Measurements from ENCODE around the gene MOBP. TPM values are rescaled to one million over a fixed set of nuclear protein-coding genes. Genes with fewer than 3 reads are reported as not detected.
A peak's percentile ranks its signal among the peaks of the same experiment; 100 is the strongest.
"Not testable (repeated sequence)": the region's sequence is repeated elsewhere in the genome, so short reads cannot be mapped to it uniquely, and the experiment has no call there.

MOBP gene
- total RNA-seq, result 1 to 10 TPM in 1 of 8 experiments, under 1 TPM in 6, not detected in 1; 0.05 to 1.2 (median 0.29) TPM

- WGBS, 10 experiments, result 17 to 50% (median 30%) methylated on average over 3 to 4 of the region's 4 CpGs; no CpG with 5 or more reads in 1 of the 10 experiments
- ATAC-seq (replicated peaks in 6 of 8), result peak in 2 of 8 experiments; percentile 64 to 66
- Histone ChIP-seq H3K4me1 (replicated peaks in 1 of 2) (no peaks in the 10 kb centered on the region), H3K4me3 (no peak within 1 kb of the TSS), H3K27ac (no peak within 1 kb of the TSS)
- in situ Hi-C loops (cut with MboI; ENCODE audit: low pct_unique_long_range_greater_than_20kb in 2 of 9, low sequenced_read_pairs in 9 of 9, unreplicated experiment in 9 of 9), result no loop called here
Observed at GRCh38 chr3:39467394-39468107, at the start of gene MOBP. Gene MOBP, plus strand, starts transcription at chr3:39467680. Its CDS starts 34,390 bp downstream, at chr3:39502070.

DNA sequence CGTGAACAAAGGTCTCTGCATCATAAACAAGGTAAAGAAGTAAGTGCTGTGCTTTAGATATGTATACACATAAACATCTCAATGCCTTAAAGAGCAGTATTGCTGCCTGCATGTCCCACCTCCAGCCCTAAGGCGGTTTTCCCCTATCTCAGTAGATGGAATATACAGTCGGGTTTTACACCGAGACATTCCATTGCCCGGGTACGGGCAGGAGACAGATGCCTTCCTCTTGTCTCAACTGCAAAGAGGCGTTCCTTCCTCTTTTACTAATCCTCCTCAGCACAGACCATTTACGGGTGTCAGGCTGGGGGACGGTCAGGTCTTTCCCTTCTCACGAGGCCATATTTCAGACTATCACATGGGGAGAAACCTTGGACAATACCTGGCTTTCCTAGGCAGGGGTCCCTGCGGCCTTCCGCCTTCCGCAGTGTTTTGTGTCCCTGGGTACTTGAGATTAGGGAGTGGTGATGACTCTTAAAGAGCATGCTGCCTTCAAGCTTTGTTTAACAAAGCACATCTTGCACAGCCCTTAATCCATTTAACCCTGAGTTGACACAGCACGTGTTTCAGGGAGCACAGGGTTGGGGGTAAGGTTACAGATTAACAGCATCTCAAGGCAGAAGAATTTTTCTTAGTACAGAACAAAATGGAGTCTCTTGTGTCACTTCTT, 48.8 kb upstream of the MOBP start:
- H3K4me3 ChIP-seq; ATAC-seq (replicated peaks in 6 of 8); in situ Hi-C loops (cut with MboI; ENCODE audit: low pct_unique_long_range_greater_than_20kb in 2 of 9, low sequenced_read_pairs in 9 of 9, unreplicated experiment in 9 of 9); H3K4me1 ChIP-seq (replicated peaks in 1 of 2); H3K27ac ChIP-seq: not testable (repeated sequence)
- WGBS, 10 experiments, result 40 to 70% (median 52%) methylated on average over 1 to 5 of the region's 14 CpGs; no CpG with 5 or more reads in 4 of the 10 experiments

GRCh38 chr3:39419742-39420315, 47.7 kb upstream of the MOBP start:
- peaks cover 0 to 5% of the 10 kb centered on the region in 2 donors for H3K4me1 ChIP-seq (replicated peaks in 1 of 2)
- WGBS, 10 experiments, result 40 to 92% (median 83%) methylated on average over 2 of the region's 2 CpGs; no CpG with 5 or more reads in 3 of the 10 experiments
- no peak for ATAC-seq (replicated peaks in 6 of 8)
- in situ Hi-C loops (cut with MboI; ENCODE audit: low pct_unique_long_range_greater_than_20kb in 2 of 9, low sequenced_read_pairs in 9 of 9, unreplicated experiment in 9 of 9), result no loop called here
- no peak overlapping the region for H3K4me3 ChIP-seq
- no peak overlapping the region for H3K27ac ChIP-seq

DNA sequence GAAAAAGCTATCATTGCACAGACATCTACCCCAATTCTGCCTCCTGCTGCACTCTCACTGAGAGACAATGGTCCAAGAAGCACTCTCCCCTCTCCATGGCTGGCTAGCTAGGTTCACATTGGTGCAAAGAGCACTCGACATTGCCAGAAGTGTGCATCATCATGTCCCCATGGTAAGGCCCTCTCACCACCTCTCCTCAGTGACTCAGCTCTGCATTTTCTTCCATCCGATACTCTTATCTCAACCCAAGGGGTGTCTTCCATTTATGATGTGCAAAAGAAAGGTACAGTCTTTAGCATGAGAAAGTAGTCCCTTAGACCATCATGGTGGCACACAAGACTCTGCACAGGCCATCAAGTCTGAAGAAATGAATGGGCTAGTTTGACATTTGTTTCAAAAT, 46.9 kb upstream of the MOBP start:
- ATAC-seq (replicated peaks in 6 of 8), result no peak
- Histone ChIP-seq H3K4me1 (replicated peaks in 1 of 2) (peaks cover 0 to 5% of the 10 kb centered on the region in 2 donors), H3K4me3 (no peak overlapping the region), H3K27ac (no peak overlapping the region)
- WGBS, 10 experiments, result 60 to 100% (median 100%) methylated on average over 1 to 2 of the region's 2 CpGs; no CpG with 5 or more reads in 2 of the 10 experiments
- in situ Hi-C loops (cut with MboI; ENCODE audit: low pct_unique_long_range_greater_than_20kb in 2 of 9, low sequenced_read_pairs in 9 of 9, unreplicated experiment in 9 of 9), result no loop called here

GRCh38 chr3:39423436-39423970, 44.0 kb upstream of the MOBP start:
- no peak overlapping the region for H3K4me3 ChIP-seq
- no peak overlapping the region for H3K27ac ChIP-seq
- peak in 1 of 8 experiments; percentile 24 for ATAC-seq (replicated peaks in 6 of 8)
- H3K4me1 ChIP-seq (replicated peaks in 1 of 2), result peaks cover 0 to 5% of the 10 kb centered on the region in 2 donors
- WGBS, 10 experiments, result 56 to 80% (median 75%) methylated on average over 1 of the region's 1 CpG; no CpG with 5 or more reads in 3 of the 10 experiments
- in situ Hi-C loops (cut with MboI; ENCODE audit: low pct_unique_long_range_greater_than_20kb in 2 of 9, low sequenced_read_pairs in 9 of 9, unreplicated experiment in 9 of 9), result no loop called here

DNA sequence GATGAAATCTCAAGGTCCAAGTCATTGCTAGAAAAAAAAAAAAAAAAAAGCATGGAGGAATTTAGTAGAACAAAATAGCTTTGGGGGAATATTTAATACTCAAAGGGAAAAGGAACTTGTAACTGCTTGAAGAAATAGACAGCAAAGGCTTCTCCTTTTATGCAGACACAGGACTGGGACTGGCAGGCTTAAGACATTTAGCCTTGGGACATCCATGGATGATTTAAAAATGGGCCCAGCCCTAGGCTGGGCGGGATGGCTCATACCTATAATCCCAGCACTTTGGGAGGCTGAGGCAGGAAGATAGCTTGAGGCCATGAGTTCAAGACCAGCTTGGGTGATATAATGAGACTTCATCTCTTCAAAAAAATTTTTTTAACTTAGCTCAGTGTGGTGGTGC, 41.2 kb upstream of the MOBP start:
- H3K4me1 ChIP-seq (replicated peaks in 1 of 2), result no peaks in the 10 kb centered on the region
- in situ Hi-C loops (cut with MboI; ENCODE audit: low pct_unique_long_range_greater_than_20kb in 2 of 9, low sequenced_read_pairs in 9 of 9, unreplicated experiment in 9 of 9), result loop anchor here in 2 of 9 experiments (25.0 kb wide), 2 partner anchors 736 to 886 kb away; partner anchors contain the start of gene EIF1B (in 1 of the 2)
- H3K4me3 ChIP-seq, result no peak overlapping the region
- ATAC-seq (replicated peaks in 6 of 8), result peak in 2 of 8 experiments; percentile 87 to 89
- no peak overlapping the region for H3K27ac ChIP-seq
- WGBS, 10 experiments, result 13 to 71% (median 33%) methylated on average over 1 of the region's 1 CpG; no CpG with 5 or more reads in 3 of the 10 experiments

- ATAC-seq (replicated peaks in 6 of 8), result no peak
- Histone ChIP-seq H3K4me3 (no peak overlapping the region), H3K27ac (no peak overlapping the region), H3K4me1 (replicated peaks in 1 of 2) (no peaks in the 10 kb centered on the region)
- in situ Hi-C loops (cut with MboI; ENCODE audit: low pct_unique_long_range_greater_than_20kb in 2 of 9, low sequenced_read_pairs in 9 of 9, unreplicated experiment in 9 of 9), result loop anchor here in 2 of 9 experiments (25.0 kb wide), 2 partner anchors 735 to 885 kb away; partner anchors contain the start of gene EIF1B (in 1 of the 2)
- 100% methylated on average over 1 of the region's 1 CpG; no CpG with 5 or more reads in 7 of the 10 experiments for WGBS, 10 experiments
Observed at GRCh38 chr3:39427506-39427905, 40.0 kb upstream of the MOBP start.

DNA sequence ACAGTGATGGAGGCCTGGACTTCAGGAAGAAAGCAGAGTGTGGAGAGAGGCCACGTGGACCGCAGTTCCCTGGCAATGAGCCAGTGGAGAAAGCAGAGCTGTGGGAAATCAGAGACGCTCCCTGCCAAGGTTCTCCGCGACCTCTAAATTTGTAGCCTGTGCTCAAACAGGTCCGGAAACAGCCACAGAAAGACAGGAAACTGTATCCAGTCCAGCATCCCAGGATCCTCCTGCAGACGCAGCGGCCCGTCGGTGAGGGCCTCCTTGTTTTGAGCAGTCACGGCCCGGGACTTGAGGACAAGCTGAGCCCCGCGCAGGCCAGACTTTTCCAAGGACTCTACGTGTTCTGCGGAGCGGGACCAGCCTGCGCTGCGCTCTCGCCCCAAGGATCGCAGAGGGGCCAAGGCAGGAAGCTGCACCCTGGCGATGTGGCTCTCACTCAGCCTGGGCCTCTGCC, 38.7 kb upstream of the MOBP start:
- no peaks in the 10 kb centered on the region for H3K4me1 ChIP-seq (replicated peaks in 1 of 2)
- 40 to 100% (median 86%) methylated on average over 1 to 9 of the region's 22 CpGs; no CpG with 5 or more reads in 4 of the 10 experiments for WGBS, 10 experiments
- no peak for ATAC-seq (replicated peaks in 6 of 8)
- in situ Hi-C loops (cut with MboI; ENCODE audit: low pct_unique_long_range_greater_than_20kb in 2 of 9, low sequenced_read_pairs in 9 of 9, unreplicated experiment in 9 of 9), result loop anchor here in 2 of 9 experiments (25.0 kb wide), 2 partner anchors 734 to 884 kb away; partner anchors contain the start of gene EIF1B (in 1 of the 2)
- no peak overlapping the region for H3K27ac ChIP-seq
- H3K4me3 ChIP-seq, result no peak overlapping the region

- WGBS, 10 experiments, result 60 to 100% (median 90%) methylated on average over 1 to 8 of the region's 11 CpGs; no CpG with 5 or more reads in 3 of the 10 experiments
- in situ Hi-C loops (cut with MboI; ENCODE audit: low pct_unique_long_range_greater_than_20kb in 2 of 9, low sequenced_read_pairs in 9 of 9, unreplicated experiment in 9 of 9), result loop anchor here in 2 of 9 experiments (25.0 kb wide), 2 partner anchors 733 to 883 kb away; partner anchors contain the start of gene EIF1B (in 1 of the 2)
- H3K4me3 ChIP-seq, result no peak overlapping the region
- H3K27ac ChIP-seq, result no peak overlapping the region
- no peaks in the 10 kb centered on the region for H3K4me1 ChIP-seq (replicated peaks in 1 of 2)
- no peak for ATAC-seq (replicated peaks in 6 of 8)
Observed at GRCh38 chr3:39429466-39429865, 38.0 kb upstream of the MOBP start.

DNA sequence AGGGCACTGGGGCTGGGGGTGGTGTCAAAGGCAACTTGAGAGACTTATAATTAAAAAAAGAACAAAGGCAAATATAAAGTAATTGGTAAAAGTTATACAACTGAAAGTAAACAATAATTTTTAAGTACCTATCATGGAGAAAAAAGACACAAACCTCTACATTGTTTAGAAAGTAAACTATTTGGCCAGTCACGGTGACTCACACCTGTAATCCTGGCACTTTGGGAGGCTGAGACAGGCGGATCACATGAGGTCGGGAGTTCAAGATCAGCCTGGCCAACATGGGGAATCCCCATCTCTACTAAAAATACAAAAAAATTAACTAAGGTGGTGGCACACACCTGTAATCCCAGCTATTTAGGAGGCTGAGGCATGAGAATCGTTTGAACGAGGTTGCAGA, 35.1 kb upstream of the MOBP start:
- in situ Hi-C loops (cut with MboI; ENCODE audit: low pct_unique_long_range_greater_than_20kb in 2 of 9, low sequenced_read_pairs in 9 of 9, unreplicated experiment in 9 of 9), result loop anchor here in 2 of 9 experiments (25.0 kb wide), 2 partner anchors 730 to 880 kb away; partner anchors contain the start of gene EIF1B (in 1 of the 2)

DNA sequence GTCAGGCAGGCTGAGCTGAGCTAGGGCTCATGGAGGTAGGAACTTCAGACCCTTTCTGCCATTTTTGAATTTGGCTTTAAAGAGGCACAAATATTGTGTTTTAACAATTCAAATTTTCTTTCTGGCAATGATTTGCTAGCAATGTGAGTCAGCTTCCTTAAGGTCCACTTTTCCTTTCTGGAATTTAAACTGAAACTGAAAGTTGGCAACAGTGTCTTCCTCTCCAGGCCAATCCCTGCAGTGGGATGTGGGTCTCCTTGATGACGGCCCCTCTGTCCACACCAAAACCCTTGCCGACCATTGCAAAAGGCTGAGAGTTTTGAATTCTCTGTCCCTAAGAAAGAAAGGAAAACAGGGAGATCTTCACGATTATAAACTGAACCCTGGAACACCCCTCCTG, 33.8 kb upstream of the MOBP start:
- Histone ChIP-seq H3K4me3 (no peak overlapping the region), H3K4me1 (replicated peaks in 1 of 2) (no peaks in the 10 kb centered on the region), H3K27ac (no peak overlapping the region)
- WGBS, 10 experiments, result 50 to 100% (median 83%) methylated on average over 1 to 3 of the region's 3 CpGs; no CpG with 5 or more reads in 3 of the 10 experiments
- peak in 3 of 8 experiments; percentile 43 to 48 (median 45) for ATAC-seq (replicated peaks in 6 of 8)
- in situ Hi-C loops (cut with MboI; ENCODE audit: low pct_unique_long_range_greater_than_20kb in 2 of 9, low sequenced_read_pairs in 9 of 9, unreplicated experiment in 9 of 9), result loop anchor here in 2 of 9 experiments (25.0 kb wide), 2 partner anchors 729 to 879 kb away; partner anchors contain the start of gene EIF1B (in 1 of the 2)

More for the DNA sequence above, 35.1 kb upstream of the MOBP start:
- no peak overlapping the region for H3K27ac ChIP-seq
- no peak for ATAC-seq (replicated peaks in 6 of 8)
- no peaks in the 10 kb centered on the region for H3K4me1 ChIP-seq (replicated peaks in 1 of 2)
- no peak overlapping the region for H3K4me3 ChIP-seq
- WGBS, 10 experiments, result 77 to 100% (median 87%) methylated on average over 1 to 4 of the region's 5 CpGs

- H3K27ac ChIP-seq, result no peak overlapping the region
- in situ Hi-C loops (cut with MboI; ENCODE audit: low pct_unique_long_range_greater_than_20kb in 2 of 9, low sequenced_read_pairs in 9 of 9, unreplicated experiment in 9 of 9), result loop anchor here in 2 of 9 experiments (25.0 kb wide), 2 partner anchors 728 to 878 kb away; partner anchors contain the start of gene EIF1B (in 1 of the 2)
- 0 to 100% (median 29%) methylated on average over 1 to 2 of the region's 5 CpGs; no CpG with 5 or more reads in 5 of the 10 experiments for WGBS, 10 experiments
- no peaks in the 10 kb centered on the region for H3K4me1 ChIP-seq (replicated peaks in 1 of 2)
- peak in 3 of 8 experiments; percentile 81 to 88 (median 83) for ATAC-seq (replicated peaks in 6 of 8)
- no peak overlapping the region for H3K4me3 ChIP-seq
Observed at GRCh38 chr3:39434574-39434973, 32.9 kb upstream of the MOBP start.
